Duodenal mucosa (tissue), 2 donors: ENCODE data around the gene PKLR.
A peak's percentile ranks its signal among the peaks of the same experiment; 100 is the strongest.
"Not testable (repeated sequence)": the region's sequence is repeated elsewhere in the genome, so short reads cannot be mapped to it uniquely, and the experiment has no call there.

ENCODE experiments used
- H3K27ac ChIP-seq: one replicate; pipeline ENCODE4 v1.7.0; 2013; ENCODE audit warnings: low read depth, low read length
- H3K27me3 ChIP-seq, 2 donors: one replicate each; pipeline ENCODE4 v1.7.0; 2013; ENCODE audit warnings: low read length in 2 of 2, control low read depth in 1 of 2; ENCODE audit not compliant: insufficient read depth in 2 of 2, control insufficient read depth in 1 of 2
- H3K36me3 ChIP-seq, 2 donors: one replicate each; pipeline ENCODE4 v1.7.0; 2013; ENCODE audit warnings: low read length in 2 of 2, control low read depth in 1 of 2; ENCODE audit not compliant: insufficient read depth in 2 of 2, control insufficient read depth in 1 of 2
- H3K4me1 ChIP-seq, 2 donors: one replicate each; pipeline ENCODE4 v1.7.0; 2013; ENCODE audit warnings: low read length in 2 of 2, control low read depth in 1 of 2; ENCODE audit not compliant: insufficient read depth in 2 of 2, control insufficient read depth in 1 of 2
- H3K4me3 ChIP-seq, 2 donors: one replicate each; pipeline ENCODE4 v1.7.0; 2013; ENCODE audit warnings: low read length in 2 of 2, low read depth in 1 of 2
- H3K9ac ChIP-seq, 2 donors: one replicate each; pipeline ENCODE4 v1.7.0; 2013; ENCODE audit warnings: low read length in 2 of 2, low read depth in 1 of 2
- H3K9me3 ChIP-seq, 2 donors: one replicate each; pipeline ENCODE4 v1.7.0; 2013; ENCODE audit warnings: low read length in 2 of 2, control low read depth in 1 of 2; ENCODE audit not compliant: control insufficient read depth in 1 of 2

The PKLR gene

GRCh38 chr1:155301342-155301841, at the start of gene PKLR:
TSS of gene PKLR (minus strand) at chr1:155301438. CDS start at chr1:155301395, 43 bp downstream.
- Histone ChIP-seq H3K27me3 (no peaks in the 10 kb centered on the region), H3K9ac (peak within 1 kb of the TSS in 1 of 2 donors; percentile 40), H3K9me3 (no peaks in the 10 kb centered on the region), H3K4me3 (peak within 1 kb of the TSS in 1 of 2 donors; percentile 15), H3K27ac (no peak within 1 kb of the TSS), H3K4me1 (peaks cover 22 to 23% of the 10 kb centered on the region in 2 donors), H3K36me3 (no peaks in the 10 kb centered on the region)

DNA sequence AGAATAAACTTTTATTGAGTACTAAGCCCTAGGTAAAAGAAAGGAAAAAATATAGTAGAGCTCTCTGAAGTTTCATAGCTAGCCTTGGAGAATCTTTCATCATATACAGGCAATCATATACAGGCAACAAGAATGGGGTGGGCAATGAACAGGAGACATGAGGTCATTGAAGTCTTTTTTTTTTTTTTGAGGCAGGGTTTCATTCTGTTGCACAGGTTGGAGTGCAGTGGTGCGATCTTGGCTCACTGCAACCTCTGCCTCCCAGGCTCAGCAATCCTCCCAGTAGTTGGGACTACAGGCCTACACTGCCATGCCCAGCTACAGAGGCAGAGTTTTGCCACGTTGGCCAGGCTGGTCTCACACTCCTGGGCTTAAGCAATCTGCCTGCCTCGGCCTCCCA, 41.6 kb upstream of the PKLR start:
- Histone ChIP-seq H3K4me3 (no peak overlapping the region), H3K27me3 (no peaks in the 10 kb centered on the region), H3K9me3 (no peaks in the 10 kb centered on the region), H3K9ac (no peak overlapping the region), H3K4me1 (no peaks in the 10 kb centered on the region), H3K36me3 (peaks cover 58 to 86% of the 10 kb centered on the region in 2 donors), H3K27ac (no peak overlapping the region)

- no peak overlapping the region for H3K9ac ChIP-seq
- H3K27ac ChIP-seq: no peak overlapping the region
- H3K4me1 ChIP-seq: no peaks in the 10 kb centered on the region
- H3K27me3 ChIP-seq: no peaks in the 10 kb centered on the region
- no peak overlapping the region for H3K4me3 ChIP-seq
- H3K36me3 ChIP-seq: peaks cover 50 to 87% of the 10 kb centered on the region in 2 donors
- H3K9me3 ChIP-seq: no peaks in the 10 kb centered on the region
Measured at GRCh38 chr1:155339515-155340097, 38.4 kb upstream of the PKLR start.

DNA sequence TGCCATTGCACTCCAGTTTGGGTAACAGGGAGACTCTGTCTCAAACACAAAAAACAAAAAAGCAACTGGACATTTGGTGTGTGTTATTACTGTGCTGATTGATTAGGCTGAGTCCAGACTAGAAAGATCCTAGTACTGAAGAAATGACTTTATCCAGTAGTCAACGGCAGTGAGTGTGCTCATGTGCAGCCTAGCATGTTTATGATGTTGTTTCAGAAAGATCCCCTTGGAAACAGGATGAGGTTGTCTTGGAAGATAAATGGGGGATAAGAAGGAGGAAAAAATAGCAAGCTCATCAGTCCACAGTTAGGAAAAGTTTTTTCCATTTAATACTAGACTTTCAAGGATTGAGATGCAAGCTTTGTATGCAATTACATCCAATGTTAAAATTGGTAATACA, 33.7 kb upstream of the PKLR start:
- H3K27ac ChIP-seq: no peak overlapping the region
- H3K9ac ChIP-seq: no peak overlapping the region
- H3K4me1 ChIP-seq: no peaks in the 10 kb centered on the region
- no peaks in the 10 kb centered on the region for H3K9me3 ChIP-seq
- H3K27me3 ChIP-seq: no peaks in the 10 kb centered on the region
- H3K36me3 ChIP-seq: peaks cover 39 to 61% of the 10 kb centered on the region in 2 donors
- H3K4me3 ChIP-seq: no peak overlapping the region

DNA sequence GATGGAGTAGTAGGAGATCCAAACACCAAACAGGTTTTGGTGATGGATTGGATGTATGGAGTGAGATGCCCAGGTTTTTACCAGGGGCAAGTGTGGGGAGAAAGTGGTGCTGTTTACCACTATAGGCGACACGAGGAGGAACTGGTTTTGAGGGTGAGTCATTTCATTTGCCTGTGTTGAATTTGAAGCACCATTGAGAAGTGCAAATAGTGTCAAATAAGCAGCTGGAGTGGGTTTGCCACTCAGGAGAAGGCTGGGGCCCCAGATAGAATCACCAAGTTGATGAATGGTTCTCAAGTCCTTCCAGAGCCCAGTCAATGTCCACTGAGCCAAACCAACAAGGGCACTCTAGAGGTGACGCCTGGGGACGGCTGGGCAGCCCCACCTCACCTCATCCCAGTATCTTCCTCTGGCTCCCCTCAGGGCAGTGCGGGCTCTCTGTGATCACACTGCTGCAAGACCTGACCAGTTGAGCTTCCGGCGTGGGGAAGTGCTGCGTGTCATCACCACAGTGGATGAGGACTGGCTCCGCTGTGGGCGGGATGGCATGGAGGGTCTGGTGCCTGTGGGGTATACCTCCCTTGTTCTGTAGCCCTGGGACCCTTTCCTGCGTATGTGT, 28.9 kb upstream of the PKLR start:
- no peak overlapping the region for H3K9ac ChIP-seq
- peaks cover 20 to 36% of the 10 kb centered on the region in 2 donors for H3K36me3 ChIP-seq
- H3K27ac ChIP-seq: no peak overlapping the region
- H3K4me1 ChIP-seq: peaks cover 12 to 13% of the 10 kb centered on the region in 2 donors
- H3K27me3 ChIP-seq: no peaks in the 10 kb centered on the region
- no peak overlapping the region for H3K4me3 ChIP-seq
- no peaks in the 10 kb centered on the region for H3K9me3 ChIP-seq

GRCh38 chr1:155328856-155329255, 27.6 kb upstream of the PKLR start:
- not testable (repeated sequence) for H3K9me3 ChIP-seq, H3K27ac ChIP-seq, H3K9ac ChIP-seq, H3K4me3 ChIP-seq, H3K27me3 ChIP-seq
- Histone ChIP-seq H3K36me3 (peaks cover 20 to 31% of the 10 kb centered on the region in 2 donors), H3K4me1 (peaks cover 14 to 15% of the 10 kb centered on the region in 2 donors)

DNA sequence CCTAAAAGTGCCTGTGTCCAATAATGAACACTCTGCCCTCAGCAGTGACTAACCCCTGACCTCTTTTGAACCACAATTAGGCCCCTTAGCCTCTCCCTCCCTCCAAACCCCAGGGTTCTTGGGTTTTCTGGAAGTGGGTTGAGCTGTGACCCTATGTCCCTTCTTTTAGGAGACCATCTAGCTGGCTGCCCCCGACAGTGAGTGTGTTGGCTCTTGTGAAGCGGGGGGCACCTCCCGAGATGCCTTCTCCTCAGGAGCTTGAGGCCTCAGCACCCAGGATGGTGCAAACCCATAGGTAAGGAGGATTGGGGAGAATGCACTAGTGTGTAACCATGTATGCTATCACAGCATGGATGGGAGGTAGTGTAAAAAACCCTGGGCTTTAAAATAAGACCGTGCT, 26.7 kb upstream of the PKLR start:
- H3K4me1 ChIP-seq: peaks cover 14 to 15% of the 10 kb centered on the region in 2 donors
- no peak overlapping the region for H3K9ac ChIP-seq
- H3K4me3 ChIP-seq: no peak overlapping the region
- H3K27me3 ChIP-seq: no peaks in the 10 kb centered on the region
- H3K36me3 ChIP-seq: peaks cover 20 to 31% of the 10 kb centered on the region in 2 donors
- H3K9me3 ChIP-seq: no peaks in the 10 kb centered on the region
- H3K27ac ChIP-seq: no peak overlapping the region

DNA sequence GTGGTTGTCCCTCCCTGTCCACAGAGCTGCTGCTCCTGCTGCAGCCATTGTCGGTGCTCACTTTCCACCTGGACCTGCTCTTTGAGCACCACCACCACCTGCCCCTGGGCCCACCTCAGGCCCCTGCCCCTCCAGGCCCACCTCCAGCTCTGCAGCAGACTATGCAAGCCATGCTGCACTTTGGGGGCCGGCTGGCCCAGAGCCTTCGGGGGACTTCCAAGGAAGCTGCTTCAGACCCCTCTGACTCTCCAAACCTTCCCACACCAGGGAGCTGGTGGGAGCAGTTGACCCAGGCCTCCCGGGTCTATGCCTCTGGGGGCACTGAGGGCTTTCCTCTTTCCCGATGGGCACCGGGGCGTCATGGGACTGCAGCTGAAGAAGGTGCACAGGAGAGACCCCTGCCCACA, 25.4 kb upstream of the PKLR start:
- no peak overlapping the region for H3K9ac ChIP-seq
- no peaks in the 10 kb centered on the region for H3K9me3 ChIP-seq
- no peak overlapping the region for H3K4me3 ChIP-seq
- peaks cover 24 to 25% of the 10 kb centered on the region in 2 donors for H3K4me1 ChIP-seq
- no peak overlapping the region for H3K27ac ChIP-seq
- peaks cover 20 to 31% of the 10 kb centered on the region in 2 donors for H3K36me3 ChIP-seq
- no peaks in the 10 kb centered on the region for H3K27me3 ChIP-seq

GRCh38 chr1:155326020-155326526, 24.8 kb upstream of the PKLR start:
- Histone ChIP-seq H3K36me3 (peaks cover 16 to 27% of the 10 kb centered on the region in 2 donors), H3K27ac (no peak overlapping the region), H3K27me3 (no peaks in the 10 kb centered on the region), H3K4me1 (peaks cover 30% of the 10 kb centered on the region in 2 donors), H3K9ac (peak overlapping the region in 1 of 2 donors; percentile 80), H3K9me3 (no peaks in the 10 kb centered on the region), H3K4me3 (peak overlapping the region in 1 of 2 donors; percentile 95)

- no peak overlapping the region for H3K27ac ChIP-seq
Measured at GRCh38 chr1:155325603-155325893, 24.3 kb upstream of the PKLR start.

More at GRCh38 chr1:155325603-155325893, 24.3 kb upstream of the PKLR start:
- no peaks in the 10 kb centered on the region for H3K9me3 ChIP-seq
- peaks cover 33 to 35% of the 10 kb centered on the region in 2 donors for H3K4me1 ChIP-seq
- H3K9ac ChIP-seq: peak overlapping the region; percentile 80 to 95
- no peaks in the 10 kb centered on the region for H3K27me3 ChIP-seq
- peak overlapping the region; percentile 93 to 95 for H3K4me3 ChIP-seq
- peaks cover 11 to 21% of the 10 kb centered on the region in 2 donors for H3K36me3 ChIP-seq
